LNCaP clone FGC (cell line): ENCODE data around the gene COX7A1.

Experiments used
- DNase-seq: peaks from one replicate; pipeline ENCODE4 v3.0.0-alpha.2; 2011; ENCODE audit warnings: low read depth
- H3K4me3 ChIP-seq: 2 replicates; pipeline ENCODE4 v1.5.1; 2011; ENCODE audit warnings: mild to moderate bottlenecking, low read depth, low read length, control low read depth
- CTCF ChIP-seq: IDR thresholded peaks from 2 replicates; pipeline ENCODE4 v1.5.1; 2012; ENCODE audit warnings: mild to moderate bottlenecking; ENCODE audit not compliant: control insufficient read depth, insufficient read depth; ENCODE audit errors: extremely low read depth

COX7A1 gene

GRCh38 chr19:36151144-36152018 lies 866 bp downstream of the COX7A1 start:
- no peak overlapping the region for H3K4me3 ChIP-seq
- DNase-seq, result no peak

DNA sequence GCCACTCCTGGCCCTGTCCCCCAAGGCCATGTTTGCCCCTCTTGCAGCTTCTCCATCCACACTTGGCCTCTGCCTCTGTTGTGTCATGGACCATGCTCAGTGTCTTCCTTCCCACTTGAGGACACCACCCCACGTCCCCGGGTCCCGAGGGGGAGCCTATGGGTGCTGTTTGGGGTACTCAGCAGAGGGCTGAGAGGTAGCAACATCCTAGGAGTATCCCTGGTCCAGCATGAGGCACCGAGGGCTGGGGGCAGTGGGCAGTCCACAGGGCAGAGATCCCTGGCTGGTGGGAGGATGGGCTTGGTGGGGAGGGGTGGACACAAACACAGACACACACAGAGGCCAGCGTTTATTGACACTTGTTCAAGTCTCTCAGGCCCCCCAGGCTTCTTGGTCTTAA lies 1.7 kb downstream of the COX7A1 start:
- no peak for DNase-seq
- TF ChIP-seq CTCF, result no peak
- no peak overlapping the region for H3K4me3 ChIP-seq

More at GRCh38 chr19:36151144-36152018, 866 bp downstream of the COX7A1 start:
- TF ChIP-seq CTCF, result no peak

- H3K4me3 ChIP-seq, result no peak overlapping the region
- DNase-seq, result no peak
- TF ChIP-seq CTCF, result no peak
These were observed 2.4 kb downstream of the COX7A1 start for GRCh38 chr19:36149673-36150406.

GRCh38 chr19:36144624-36145023 lies 7.6 kb downstream of the COX7A1 start:
- H3K4me3 ChIP-seq, result no peak overlapping the region
- no peak for DNase-seq
- TF ChIP-seq CTCF, result no peak

GRCh38 chr19:36142496-36142895 lies 9.8 kb downstream of the COX7A1 start:
- H3K4me3 ChIP-seq, result no peak overlapping the region
- TF ChIP-seq CTCF, result no peak
- no peak for DNase-seq

- no peak for DNase-seq
- TF ChIP-seq CTCF, result no peak
- H3K4me3 ChIP-seq, result no peak overlapping the region
These were observed 10.2 kb downstream of the COX7A1 start for GRCh38 chr19:36142046-36142445.
